Activated CD4-positive, alpha-beta T cell treated with anti-CD3 and anti-CD28 coated beads, Interleukin-2, amount 50 U/mL, for 4 hours (primary cell): Measurements from ENCODE around the gene EPG5.
A peak's percentile ranks its signal among the peaks of the same experiment; 100 is the strongest.
"Not testable (repeated sequence)": the region's sequence is repeated elsewhere in the genome, so short reads cannot be mapped to it uniquely, and the experiment has no call there.

Source experiments
- DNase-seq, 2 experiments: peaks; one replicate each; pipeline ENCODE4 v3.0.0-alpha.2; 2020

The EPG5 gene

DNA sequence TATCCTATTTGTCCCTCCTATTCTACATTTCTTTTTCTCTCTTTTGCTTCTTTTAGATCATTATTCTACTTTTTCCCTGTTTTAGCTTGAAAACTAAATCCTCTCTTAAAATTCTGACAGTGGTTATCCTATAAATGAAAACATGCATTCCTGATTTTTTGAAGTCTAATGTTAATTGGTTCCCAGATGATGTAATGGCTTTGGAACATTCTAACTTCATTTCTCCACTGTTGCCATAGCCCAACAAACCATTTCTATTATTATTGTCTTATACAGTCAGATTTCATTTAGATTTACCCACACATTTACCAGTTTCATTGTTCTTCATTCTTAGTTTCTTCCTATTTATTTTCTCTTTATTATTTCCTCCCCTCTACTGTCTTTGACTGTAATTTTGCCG is 105.2 kb downstream of the EPG5 start:
- no peak for DNase-seq

GRCh38 chr18:45860971-45861370 is 106.2 kb downstream of the EPG5 start:
- DNase-seq, result no peak

DNA sequence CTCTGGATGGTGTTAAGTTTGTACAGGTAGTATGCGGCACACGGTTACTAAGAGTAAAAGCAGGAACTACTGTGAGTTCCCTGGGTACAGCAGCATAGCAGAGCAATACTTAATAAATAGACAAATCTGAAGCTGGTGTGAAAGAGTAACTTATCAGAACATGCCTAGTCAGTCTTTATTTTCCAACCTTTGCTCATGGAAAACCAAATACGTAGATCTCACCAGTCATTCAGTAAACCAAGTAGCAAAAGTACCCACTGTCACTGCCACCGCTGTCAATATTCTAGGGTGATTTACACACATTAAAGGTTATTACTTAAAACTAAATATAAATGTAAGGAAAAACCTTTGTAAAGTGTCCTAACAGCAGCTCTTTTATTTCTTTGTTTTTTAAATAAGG is 106.6 kb downstream of the EPG5 start:
- no peak for DNase-seq

- DNase-seq, result no peak
Measured at GRCh38 chr18:45859334-45859733, 107.8 kb downstream of the EPG5 start.

GRCh38 chr18:45856531-45856930 is 110.6 kb downstream of the EPG5 start:
- DNase-seq, result no peak

GRCh38 chr18:45854036-45854586 is 113.0 kb downstream of the EPG5 start:
- DNase-seq, result no peak

DNA sequence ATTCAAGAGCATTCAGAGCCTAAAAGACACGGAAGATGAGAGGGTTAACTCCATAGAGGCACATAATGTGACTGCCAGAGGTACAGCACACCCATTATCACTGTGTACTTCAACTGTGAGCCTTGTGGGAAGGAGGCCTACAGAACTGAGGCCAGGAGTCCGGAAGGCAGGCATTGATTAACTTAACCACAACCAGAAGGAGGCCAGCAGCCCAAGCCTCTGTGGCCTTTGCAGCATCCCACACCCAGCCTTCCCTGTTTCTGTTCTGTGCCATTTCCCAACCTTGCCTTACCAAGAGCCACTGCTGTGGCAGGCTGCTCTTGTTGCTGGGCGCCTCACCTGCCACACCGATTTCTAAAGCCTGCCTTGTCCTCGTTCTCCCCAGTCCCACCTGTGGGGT is 114.5 kb downstream of the EPG5 start:
- no peak for DNase-seq

DNA sequence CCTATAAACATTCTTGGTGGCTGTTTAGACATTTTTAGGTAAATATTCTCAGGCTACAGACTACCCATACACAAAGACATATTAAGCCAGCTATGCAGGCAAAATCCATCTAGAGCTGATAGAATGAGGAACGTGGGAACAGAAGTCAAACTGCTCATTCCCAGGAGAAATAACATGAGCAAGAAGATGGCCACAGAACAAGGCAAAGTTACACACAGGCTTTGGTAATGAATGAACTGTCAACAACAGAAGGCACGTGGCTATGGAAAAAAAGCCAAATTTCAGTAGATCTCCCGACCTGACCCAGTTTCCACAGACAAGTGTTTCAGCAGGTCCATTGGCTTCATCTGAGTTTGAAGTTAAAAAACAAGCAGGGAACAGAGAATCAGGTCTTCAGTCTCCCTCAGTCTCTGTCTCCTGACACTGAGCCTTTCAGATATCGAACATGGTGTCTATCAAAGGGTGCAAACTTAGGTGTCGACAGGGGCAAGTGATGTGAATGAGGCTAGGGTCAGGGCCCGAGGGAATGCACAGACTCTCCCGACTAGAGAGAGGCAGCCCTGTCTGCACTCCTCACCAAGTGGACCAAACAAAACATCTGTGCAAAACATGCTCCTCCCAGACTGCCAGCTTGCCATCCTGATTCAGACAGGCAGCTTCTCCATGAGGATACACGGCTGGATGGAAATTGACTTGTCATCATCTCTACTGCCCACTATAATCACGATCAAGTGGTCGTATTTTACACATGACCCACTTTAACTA is 115.8 kb downstream of the EPG5 start:
- no peak for DNase-seq

GRCh38 chr18:45850021-45850420 is 117.1 kb downstream of the EPG5 start:
- DNase-seq, result no peak

- no peak for DNase-seq
Measured at GRCh38 chr18:45849529-45849928, 117.6 kb downstream of the EPG5 start.

GRCh38 chr18:45848643-45849042 is 118.5 kb downstream of the EPG5 start:
- DNase-seq, result not testable (repeated sequence)

GRCh38 chr18:45847119-45847518 is 120.0 kb downstream of the EPG5 start:
- no peak for DNase-seq

- no peak for DNase-seq
Measured at GRCh38 chr18:45845410-45845809, 121.7 kb downstream of the EPG5 start.

DNA sequence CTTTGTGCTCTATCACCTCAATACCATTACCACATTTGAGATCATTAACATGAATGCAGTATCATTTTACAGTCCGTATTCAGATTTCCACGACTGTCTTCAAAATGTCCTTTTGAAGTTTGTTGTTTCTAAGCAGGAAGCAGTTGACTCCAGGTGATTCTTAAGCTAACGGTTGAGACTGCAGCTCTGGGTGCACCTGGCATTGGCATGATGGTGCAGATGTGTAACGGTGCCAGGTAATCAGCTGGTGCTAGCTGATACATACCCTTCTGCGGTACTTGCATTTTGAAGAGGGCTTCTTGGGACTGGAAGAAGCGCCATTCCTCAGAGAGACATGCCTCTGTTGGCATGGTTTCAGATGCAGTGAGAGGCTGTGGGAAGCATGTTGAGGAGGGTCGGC is 122.2 kb downstream of the EPG5 start:
- DNase-seq, result no peak

- no peak for DNase-seq
Measured at GRCh38 chr18:45843019-45843418, 124.1 kb downstream of the EPG5 start.

DNA sequence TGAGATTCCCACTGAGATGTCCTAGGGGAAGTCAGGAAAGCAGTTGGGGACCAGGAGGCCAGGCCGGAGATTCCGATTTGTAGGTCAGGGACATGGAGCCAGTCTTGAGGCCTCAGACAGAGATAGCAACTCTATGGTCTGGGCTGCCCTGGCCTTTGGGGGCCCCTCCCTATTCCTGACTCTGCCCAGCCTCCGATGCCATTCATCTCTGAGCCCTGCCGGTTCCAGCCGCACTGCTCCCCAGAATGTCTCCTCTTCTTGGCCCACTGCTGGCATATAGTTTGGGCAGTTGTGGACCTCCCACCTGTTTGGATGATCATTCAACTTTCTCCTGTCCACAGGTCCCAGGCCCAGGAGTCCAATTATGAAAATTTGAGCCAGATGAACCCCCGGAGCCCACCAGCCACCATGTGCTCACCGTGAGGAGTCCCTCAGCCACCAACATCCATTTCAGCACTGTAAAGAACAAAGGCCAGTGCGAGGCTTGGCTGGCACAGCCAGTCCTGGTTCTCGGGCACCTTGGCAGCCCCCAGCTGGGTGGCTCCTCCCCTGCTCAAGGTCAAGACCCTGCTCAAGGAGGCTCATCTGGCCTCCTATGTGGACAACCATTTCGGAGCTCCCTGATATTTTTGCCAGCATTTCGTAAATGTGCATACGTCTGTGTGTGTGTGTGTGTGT is 125.2 kb downstream of the EPG5 start:
- DNase-seq, result no peak

DNA sequence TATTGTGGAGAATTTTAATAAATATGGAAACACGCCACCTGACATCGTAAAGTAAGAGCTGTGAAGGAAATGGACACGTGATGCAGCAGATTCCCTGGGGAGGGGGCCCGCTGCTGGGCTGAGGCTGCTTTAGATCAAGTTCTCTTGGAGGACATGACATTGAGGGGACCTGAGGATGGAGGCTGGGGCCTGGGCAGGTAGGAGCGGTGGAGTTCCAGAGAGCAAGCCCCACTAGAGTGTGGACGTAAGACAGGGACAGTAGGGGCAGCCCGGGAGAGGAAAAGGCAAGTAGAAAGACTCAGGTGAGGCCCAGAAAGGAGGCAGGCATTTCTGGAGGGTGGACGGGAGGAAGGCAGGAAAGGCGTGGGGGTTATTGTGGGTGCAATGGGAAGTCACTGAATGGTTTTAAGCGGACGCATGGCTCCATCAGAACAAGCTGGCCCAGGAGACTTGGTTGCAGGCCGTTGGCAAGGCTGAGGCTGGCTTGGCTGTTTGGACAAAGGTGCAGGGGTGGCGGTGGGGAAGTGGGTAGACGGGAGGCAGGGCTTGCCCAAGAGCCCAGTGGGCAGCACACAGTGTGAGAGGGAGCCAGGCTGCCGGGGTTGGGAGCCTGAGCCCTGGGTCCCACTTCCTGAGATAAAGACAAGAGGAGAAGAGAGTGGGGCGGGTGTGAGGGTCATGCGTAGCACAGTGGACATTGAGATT is 125.9 kb downstream of the EPG5 start:
- no peak for DNase-seq

DNA sequence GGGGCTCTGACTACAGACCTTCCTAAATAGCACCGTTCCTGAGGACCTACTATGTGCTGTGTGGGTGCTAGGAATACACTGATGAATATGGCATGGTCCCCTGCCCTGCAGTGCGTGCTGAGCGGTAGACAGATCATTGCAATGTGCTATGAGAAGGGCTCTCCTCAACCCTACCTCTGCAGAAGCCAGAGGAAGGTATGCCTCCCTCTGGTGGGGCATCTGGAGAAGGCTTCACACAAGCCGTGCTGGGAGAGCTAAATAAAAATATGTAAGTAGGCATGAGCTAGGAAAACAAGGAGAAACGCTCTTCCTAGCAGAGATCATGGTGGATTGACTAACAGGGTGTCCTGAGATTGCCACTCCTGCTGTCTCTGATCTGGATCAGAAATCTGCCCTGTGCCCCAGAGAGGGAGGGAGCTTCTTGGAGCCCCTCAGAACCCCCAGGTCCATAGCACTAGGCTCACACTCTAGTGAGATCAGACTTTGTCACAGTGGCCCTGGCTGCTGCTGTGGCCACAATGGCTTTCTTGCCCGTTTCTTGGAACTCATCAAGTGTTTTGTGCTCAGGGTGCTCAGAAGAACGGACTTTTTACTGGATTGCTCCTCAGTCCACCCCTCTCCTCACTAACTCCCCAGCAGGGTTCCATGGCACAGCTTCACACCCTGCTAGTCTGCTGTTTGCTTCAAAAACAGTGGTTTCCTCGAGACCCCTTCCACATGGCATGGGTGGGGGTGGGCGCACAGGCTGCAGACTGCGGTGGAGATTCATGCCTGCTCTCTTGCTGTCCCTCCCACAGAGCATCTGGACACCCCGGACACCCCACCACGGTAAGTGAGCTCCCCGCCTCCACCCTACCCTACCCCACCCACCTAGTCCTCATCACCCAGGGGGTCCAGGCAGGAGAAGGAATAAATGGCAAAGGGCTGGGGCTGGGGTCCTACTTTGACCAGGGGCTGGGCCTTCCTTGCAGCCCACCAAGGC is 127.4 kb downstream of the EPG5 start:
- no peak for DNase-seq

- no peak for DNase-seq
Measured at GRCh38 chr18:45838302-45839070, 128.6 kb downstream of the EPG5 start.

DNA sequence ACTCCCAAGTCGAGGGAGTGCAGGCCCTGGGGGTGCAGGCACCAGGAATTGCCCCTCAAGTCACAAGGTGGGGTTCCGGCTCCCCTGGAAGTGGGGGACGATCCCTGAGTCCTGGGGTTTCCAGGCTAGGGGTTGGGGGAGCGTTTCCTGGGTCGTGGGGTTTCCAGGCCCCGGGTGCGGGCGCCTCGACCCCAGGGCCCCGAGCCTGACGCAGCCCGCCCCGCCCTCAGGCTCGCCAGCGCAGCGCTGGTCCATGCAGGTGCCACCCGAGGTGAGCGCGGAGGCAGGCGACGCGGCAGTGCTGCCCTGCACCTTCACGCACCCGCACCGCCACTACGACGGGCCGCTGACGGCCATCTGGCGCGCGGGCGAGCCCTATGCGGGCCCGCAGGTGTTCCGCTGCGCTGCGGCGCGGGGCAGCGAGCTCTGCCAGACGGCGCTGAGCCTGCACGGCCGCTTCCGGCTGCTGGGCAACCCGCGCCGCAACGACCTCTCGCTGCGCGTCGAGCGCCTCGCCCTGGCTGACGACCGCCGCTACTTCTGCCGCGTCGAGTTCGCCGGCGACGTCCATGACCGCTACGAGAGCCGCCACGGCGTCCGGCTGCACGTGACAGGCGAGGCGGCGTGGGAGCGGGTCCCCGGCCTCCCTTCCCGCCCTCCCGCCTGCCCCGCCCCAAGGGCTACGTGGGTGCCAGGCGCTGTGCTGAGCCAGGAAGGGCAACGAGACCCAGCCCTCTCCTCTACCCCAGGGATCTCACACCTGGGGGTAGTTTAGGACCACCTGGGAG is 129.7 kb downstream of the EPG5 start:
- peak in 1 of 2 experiments; percentile 4 for DNase-seq
